ENCODE measurements around the gene FARS2.

DNA sequence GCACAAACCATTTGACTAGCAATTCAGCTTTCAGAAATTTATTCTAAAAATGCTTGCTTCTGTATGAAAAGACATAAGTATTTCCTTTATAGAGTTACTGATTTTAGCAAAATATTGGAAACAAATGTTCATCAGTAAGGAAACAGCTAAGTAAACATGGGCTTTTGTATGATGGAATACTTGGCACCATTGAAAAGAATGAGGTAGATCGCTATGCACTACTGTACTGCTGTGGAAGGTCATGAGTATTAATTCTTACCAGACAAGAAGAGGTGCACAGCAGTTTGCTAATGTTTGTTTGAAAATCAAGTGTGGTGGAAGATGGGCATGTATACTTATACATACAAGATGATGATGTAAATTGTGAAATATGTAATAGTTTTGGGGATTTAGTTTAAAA is 73.0 kb downstream of the FARS2 start:
- TF ChIP-seq, protein P1, sequence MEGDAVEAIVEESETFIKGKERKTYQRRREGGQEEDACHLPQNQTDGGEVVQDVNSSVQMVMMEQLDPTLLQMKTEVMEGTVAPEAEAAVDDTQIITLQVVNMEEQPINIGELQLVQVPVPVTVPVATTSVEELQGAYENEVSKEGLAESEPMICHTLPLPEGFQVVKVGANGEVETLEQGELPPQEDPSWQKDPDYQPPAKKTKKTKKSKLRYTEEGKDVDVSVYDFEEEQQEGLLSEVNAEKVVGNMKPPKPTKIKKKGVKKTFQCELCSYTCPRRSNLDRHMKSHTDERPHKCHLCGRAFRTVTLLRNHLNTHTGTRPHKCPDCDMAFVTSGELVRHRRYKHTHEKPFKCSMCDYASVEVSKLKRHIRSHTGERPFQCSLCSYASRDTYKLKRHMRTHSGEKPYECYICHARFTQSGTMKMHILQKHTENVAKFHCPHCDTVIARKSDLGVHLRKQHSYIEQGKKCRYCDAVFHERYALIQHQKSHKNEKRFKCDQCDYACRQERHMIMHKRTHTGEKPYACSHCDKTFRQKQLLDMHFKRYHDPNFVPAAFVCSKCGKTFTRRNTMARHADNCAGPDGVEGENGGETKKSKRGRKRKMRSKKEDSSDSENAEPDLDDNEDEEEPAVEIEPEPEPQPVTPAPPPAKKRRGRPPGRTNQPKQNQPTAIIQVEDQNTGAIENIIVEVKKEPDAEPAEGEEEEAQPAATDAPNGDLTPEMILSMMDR (IDR thresholded peaks at IDR 0.05), result no peak
- no peak for TF ChIP-seq POLR2A (IDR thresholded peaks at IDR 0.05)
